CD8-positive, alpha-beta memory T cell (primary cell): Measurements from ENCODE around the gene CTIF. TPM values are rescaled to one million over a fixed set of nuclear protein-coding genes. Genes with fewer than 3 reads are reported as not detected.

Experiments used
- CTCF ChIA-PET: fragments of 350-600 bp; sonication (Branson Sonifier 250); formaldehyde crosslinking; loops from one replicate; lab custom pipeline; 2021; ENCODE audit warnings: antibody characterized with exemption; lab: Charles Lee
- POLR2A ChIA-PET: fragments of 350-600 bp; sonication (Branson Sonifier 250); formaldehyde crosslinking; loops from one replicate; lab custom pipeline; 2021; ENCODE audit warnings: antibody characterized with exemption; lab: Charles Lee
- DNase-seq, 5 donors: peaks; one replicate each; pipeline versions ENCODE4 v3.0.0 to v3.0.0-alpha.2; 2020 to 2022; ENCODE audit warnings: mixed read lengths in 1 of 5
- H3K27ac ChIP-seq: one replicate; pipeline ENCODE4 v1.7.0; 2013; ENCODE audit warnings: low read depth, mild to moderate bottlenecking, low read length, moderate library complexity
- H3K27me3 ChIP-seq: 2 replicates; pipeline ENCODE4 v1.7.0; 2013; ENCODE audit warnings: low read length, mild to moderate bottlenecking; ENCODE audit not compliant: insufficient read depth, poor library complexity, severe bottlenecking
- H3K36me3 ChIP-seq: 2 replicates; pipeline ENCODE4 v1.7.0; 2013; ENCODE audit warnings: mild to moderate bottlenecking, low read length, moderate library complexity; ENCODE audit not compliant: insufficient read depth
- H3K4me1 ChIP-seq: 2 replicates; pipeline ENCODE4 v1.7.0; 2013; ENCODE audit warnings: mild to moderate bottlenecking, low read length, moderate library complexity; ENCODE audit not compliant: insufficient read depth
- H3K4me3 ChIP-seq: 2 replicates; pipeline ENCODE4 v1.7.0; 2013; ENCODE audit warnings: mild to moderate bottlenecking, low read length
- H3K9me3 ChIP-seq: 2 replicates; pipeline ENCODE4 v1.7.0; 2013; ENCODE audit warnings: mild to moderate bottlenecking, low read length
- H3K27ac Mint-ChIP-seq, 8 donors: one replicate each; pipeline ENCODE4 v1.8.0; 2020 to 2021; ENCODE audit warnings: mixed read lengths in 8 of 8, mild to moderate bottlenecking in 6 of 8, inconsistent platforms in 3 of 8, moderate library complexity in 3 of 8
- H3K27me3 Mint-ChIP-seq, 2 donors: one replicate each; pipeline ENCODE4 v1.8.0; 2020 to 2021; ENCODE audit warnings: mixed read lengths in 2 of 2, mild to moderate bottlenecking in 1 of 2, moderate library complexity in 1 of 2
- H3K36me3 Mint-ChIP-seq, 3 donors: one replicate each; pipeline ENCODE4 v1.8.0; 2020 to 2021; ENCODE audit warnings: mixed read lengths in 3 of 3, inconsistent platforms in 1 of 3, mild to moderate bottlenecking in 1 of 3
- H3K4me1 Mint-ChIP-seq, 3 donors: one replicate each; pipeline ENCODE4 v1.8.0; 2020 to 2021; ENCODE audit warnings: mixed read lengths in 3 of 3, inconsistent platforms in 1 of 3, mild to moderate bottlenecking in 1 of 3
- H3K4me3 Mint-ChIP-seq, 7 donors: one replicate each; pipeline ENCODE4 v1.8.0; 2020 to 2021; ENCODE audit warnings: mixed read lengths in 7 of 7, mild to moderate bottlenecking in 6 of 7, moderate library complexity in 4 of 7, inconsistent platforms in 2 of 7
- H3K9me3 Mint-ChIP-seq, 5 donors: one replicate each; pipeline ENCODE4 v1.8.0; 2020 to 2022; ENCODE audit warnings: mixed read lengths in 5 of 5, mild to moderate bottlenecking in 3 of 5, moderate library complexity in 2 of 5, inconsistent platforms in 1 of 5
- polyA plus RNA-seq: library from polyadenylated mRNA; unstranded; fragments of 300-500 nt; fragmentation: Illumina TruSeq; gene quantifications from one replicate; pipeline ENCODE4 v1.2.3, GENCODE V29; 2021
- total RNA-seq, 2 experiments: library from RNA; stranded (reverse); gene quantifications; one replicate each; pipeline ENCODE4 v1.2.3, GENCODE V29; 2021

Gene CTIF
- total and polyA plus RNA-seq, 3 experiments from 2014 or later: 0.89 to 4.8 (median 4.2) TPM

- ChIA-PET POLR2A (no interaction called here), CTCF (interaction anchor here (0.6 to 1.7 kb wide), 5 partner anchors 56 to 774 kb away, joined by 3 to 7 read pairs (median 3); no protein-coding TSS in a partner anchor)
- peaks cover 5 to 8% (median 6%) of the 10 kb centered on the region in 5 donors for H3K9me3 Mint-ChIP-seq
Measured at GRCh38 chr18:48675912-48676311, 137.1 kb downstream of the CTIF start.

GRCh38 chr18:48676346-48676745, 137.5 kb downstream of the CTIF start:
- no peak for DNase-seq

More at GRCh38 chr18:48675912-48676311, 137.1 kb downstream of the CTIF start:
- H3K27ac Mint-ChIP-seq: no peak overlapping the region
- Histone ChIP-seq H3K4me1 (no peaks in the 10 kb centered on the region), H3K27ac (no peak overlapping the region), H3K4me3 (no peak overlapping the region), H3K36me3 (no peaks in the 10 kb centered on the region), H3K9me3 (no peaks in the 10 kb centered on the region), H3K27me3 (no peaks in the 10 kb centered on the region)
- peaks cover 0 to 3% (median 0%) of the 10 kb centered on the region in 3 donors for H3K4me1 Mint-ChIP-seq
- peaks cover 0 to 8% of the 10 kb centered on the region in 2 donors for H3K27me3 Mint-ChIP-seq
- H3K36me3 Mint-ChIP-seq: peaks cover 5 to 9% (median 5%) of the 10 kb centered on the region in 3 donors
- no peak overlapping the region for H3K4me3 Mint-ChIP-seq
- DNase-seq: no peak

GRCh38 chr18:48676756-48677368, 138.0 kb downstream of the CTIF start:
- POLR2A ChIA-PET: no interaction called here
- H3K4me1 ChIP-seq: no peaks in the 10 kb centered on the region

More at GRCh38 chr18:48676346-48676745, 137.5 kb downstream of the CTIF start:
- peaks cover 0 to 8% of the 10 kb centered on the region in 2 donors for H3K27me3 Mint-ChIP-seq
- peaks cover 3 to 4% (median 4%) of the 10 kb centered on the region in 5 donors for H3K9me3 Mint-ChIP-seq
- no peak overlapping the region for H3K27ac Mint-ChIP-seq
- peaks cover 0 to 3% (median 0%) of the 10 kb centered on the region in 3 donors for H3K4me1 Mint-ChIP-seq
- Histone ChIP-seq H3K27me3 (no peaks in the 10 kb centered on the region), H3K4me3 (no peak overlapping the region), H3K27ac (no peak overlapping the region), H3K4me1 (no peaks in the 10 kb centered on the region), H3K36me3 (no peaks in the 10 kb centered on the region), H3K9me3 (no peaks in the 10 kb centered on the region)
- ChIA-PET CTCF (interaction anchor here (0.9 to 1.7 kb wide), 6 partner anchors 102 to 1182 kb away, joined by 3 to 7 read pairs (median 3); no protein-coding TSS in a partner anchor), POLR2A (no interaction called here)
- H3K36me3 Mint-ChIP-seq: peaks cover 4 to 5% (median 4%) of the 10 kb centered on the region in 3 donors
- H3K4me3 Mint-ChIP-seq: no peak overlapping the region

GRCh38 chr18:48678237-48679115, 139.6 kb downstream of the CTIF start:
- Histone ChIP-seq H3K36me3 (no peaks in the 10 kb centered on the region), H3K27ac (no peak overlapping the region), H3K4me1 (no peaks in the 10 kb centered on the region), H3K27me3 (no peaks in the 10 kb centered on the region), H3K9me3 (no peaks in the 10 kb centered on the region), H3K4me3 (no peak overlapping the region)
- DNase-seq: no peak
- peaks cover 0 to 3% (median 0%) of the 10 kb centered on the region in 3 donors for H3K36me3 Mint-ChIP-seq
- peaks cover 0 to 6% of the 10 kb centered on the region in 2 donors for H3K27me3 Mint-ChIP-seq
- CTCF ChIA-PET: interaction anchor here (0.7 kb wide), 1 partner anchor 10 kb away, joined by 3 read pairs; no protein-coding TSS in a partner anchor
- H3K4me1 Mint-ChIP-seq: peaks cover 0 to 3% (median 0%) of the 10 kb centered on the region in 3 donors
- H3K27ac Mint-ChIP-seq: no peak overlapping the region
- no peak overlapping the region for H3K4me3 Mint-ChIP-seq
- POLR2A ChIA-PET: no interaction called here
- H3K9me3 Mint-ChIP-seq: no peaks in the 10 kb centered on the region

More at GRCh38 chr18:48676756-48677368, 138.0 kb downstream of the CTIF start:
- no peaks in the 10 kb centered on the region for H3K36me3 ChIP-seq
- Mint-ChIP-seq H3K4me1 (peaks cover 0 to 3% (median 0%) of the 10 kb centered on the region in 3 donors), H3K27ac (peak overlapping the region in 1 of 8 donors; percentile 39), H3K27me3 (peaks cover 0 to 8% of the 10 kb centered on the region in 2 donors), H3K9me3 (no peaks in the 10 kb centered on the region), H3K4me3 (no peak overlapping the region), H3K36me3 (no peaks in the 10 kb centered on the region)
- peak; percentile 35 to 73 (median 49) for DNase-seq
- CTCF ChIA-PET: interaction anchor here (0.9 to 1.7 kb wide), 6 partner anchors 101 to 1181 kb away, joined by 3 to 7 read pairs (median 3); no protein-coding TSS in a partner anchor
- no peaks in the 10 kb centered on the region for H3K9me3 ChIP-seq
- H3K27me3 ChIP-seq: no peaks in the 10 kb centered on the region
- H3K4me3 ChIP-seq: no peak overlapping the region
- H3K27ac ChIP-seq: no peak overlapping the region

GRCh38 chr18:48679236-48679635, 140.4 kb downstream of the CTIF start:
- peaks cover 0 to 3% (median 0%) of the 10 kb centered on the region in 3 donors for H3K36me3 Mint-ChIP-seq
- H3K4me1 ChIP-seq: no peaks in the 10 kb centered on the region
- no peaks in the 10 kb centered on the region for H3K36me3 ChIP-seq
- no peak overlapping the region for H3K27ac ChIP-seq
- CTCF ChIA-PET: no interaction called here
- POLR2A ChIA-PET: no interaction called here
- no peak overlapping the region for H3K4me3 Mint-ChIP-seq
- H3K27me3 ChIP-seq: no peaks in the 10 kb centered on the region
- H3K27me3 Mint-ChIP-seq: peaks cover 0 to 6% of the 10 kb centered on the region in 2 donors
- no peaks in the 10 kb centered on the region for H3K9me3 ChIP-seq
- H3K27ac Mint-ChIP-seq: peak overlapping the region in 3 of 8 donors; percentile 21 to 58 (median 47)
- no peak overlapping the region for H3K4me3 ChIP-seq
- no peak for DNase-seq
- no peaks in the 10 kb centered on the region for H3K9me3 Mint-ChIP-seq
- peaks cover 0 to 3% (median 0%) of the 10 kb centered on the region in 3 donors for H3K4me1 Mint-ChIP-seq

GRCh38 chr18:48680339-48681250, 141.8 kb downstream of the CTIF start:
- CTCF ChIA-PET: no interaction called here
- H3K4me3 ChIP-seq: no peak overlapping the region

GRCh38 chr18:48682768-48683167, 143.9 kb downstream of the CTIF start:
- Histone ChIP-seq H3K27ac (no peak overlapping the region), H3K36me3 (no peaks in the 10 kb centered on the region), H3K9me3 (no peaks in the 10 kb centered on the region), H3K4me1 (no peaks in the 10 kb centered on the region), H3K4me3 (no peak overlapping the region), H3K27me3 (no peaks in the 10 kb centered on the region)
- Mint-ChIP-seq H3K36me3 (peaks cover 0 to 3% (median 0%) of the 10 kb centered on the region in 3 donors), H3K4me3 (no peak overlapping the region), H3K4me1 (no peaks in the 10 kb centered on the region), H3K27ac (no peak overlapping the region), H3K27me3 (no peaks in the 10 kb centered on the region), H3K9me3 (no peaks in the 10 kb centered on the region)
- ChIA-PET CTCF (no interaction called here), POLR2A (no interaction called here)
- no peak for DNase-seq

More at GRCh38 chr18:48680339-48681250, 141.8 kb downstream of the CTIF start:
- Mint-ChIP-seq H3K9me3 (no peaks in the 10 kb centered on the region), H3K27me3 (no peaks in the 10 kb centered on the region), H3K4me3 (no peak overlapping the region), H3K36me3 (peaks cover 0 to 3% (median 0%) of the 10 kb centered on the region in 3 donors), H3K4me1 (no peaks in the 10 kb centered on the region), H3K27ac (peak overlapping the region in 1 of 8 donors; percentile 60)
- H3K4me1 ChIP-seq: no peaks in the 10 kb centered on the region
- H3K36me3 ChIP-seq: no peaks in the 10 kb centered on the region
- H3K9me3 ChIP-seq: no peaks in the 10 kb centered on the region
- DNase-seq: no peak
- POLR2A ChIA-PET: interaction anchor here (0.6 kb wide), 1 partner anchor 1568 kb away, joined by 13 read pairs; no protein-coding TSS in a partner anchor
- H3K27me3 ChIP-seq: no peaks in the 10 kb centered on the region
- no peak overlapping the region for H3K27ac ChIP-seq
